Panc1 (cell line): ENCODE data around the gene CARM1. TPM values are rescaled to one million over a fixed set of nuclear protein-coding genes. Genes with fewer than 3 reads are reported as not detected.

Source experiments
- ATAC-seq: fragments of 200-7000 bp; cut with Tn5 transposase; 2 replicates; pipeline ENCODE4 v1.9.1; 2020; ENCODE audit warnings: mild to moderate bottlenecking, moderate library complexity
- BruUV-seq: library from RNA; stranded (reverse); fragments of 400-500 nt; replicated peaks from 2 replicates; lab custom pipeline; 2021; lab: Mats Ljungman, UMichigan
- CTCF ChIA-PET: fragments of 300-600 bp; sonication (Branson Sonifier 250); formaldehyde crosslinking; loops from one replicate; lab custom pipeline; 2022; ENCODE audit warnings: antibody characterized with exemption; lab: Charles Lee
- POLR2A ChIA-PET: fragments of 300-600 bp; sonication (Branson Sonifier 250); formaldehyde crosslinking; loops from one replicate; lab custom pipeline; 2022; ENCODE audit warnings: antibody characterized with exemption; lab: Charles Lee
- DNase-seq: peaks from one replicate; pipeline ENCODE4 v3.0.0-alpha.2; 2010; ENCODE audit warnings: low read depth, low spot score
- H3K27ac ChIP-seq: 2 replicates; pipeline ENCODE4 v1.5.1; 2011; ENCODE audit warnings: mild to moderate bottlenecking, low read length, inconsistent platforms
- H3K27me3 ChIP-seq: fragments of 200-500 bp; sonication (Bioruptor generic); 2 replicates; pipeline ENCODE4 v1.6.0; 2014; ENCODE audit warnings: low read length, inconsistent platforms; ENCODE audit not compliant: control insufficient read depth, insufficient read depth
- H3K36me3 ChIP-seq: fragments of 200-500 bp; sonication (Bioruptor generic); 2 replicates; pipeline ENCODE4 v1.5.1; 2014; ENCODE audit warnings: inconsistent platforms, mild to moderate bottlenecking, low read length, moderate library complexity; ENCODE audit not compliant: control insufficient read depth, insufficient read depth
- H3K4me1 ChIP-seq: 2 replicates; pipeline ENCODE4 v1.5.1; 2011; ENCODE audit warnings: inconsistent platforms, mild to moderate bottlenecking, low read length, moderate library complexity; ENCODE audit not compliant: control insufficient read depth, insufficient read depth
- H3K4me3 ChIP-seq, 2 experiments: 2 replicates each; pipeline ENCODE4 v1.5.1; 2011 to 2012; ENCODE audit warnings: low read depth in 2 of 2, low read length in 2 of 2, mild to moderate bottlenecking in 2 of 2, inconsistent platforms in 1 of 2, moderate library complexity in 1 of 2
- H3K9me3 ChIP-seq: fragments of 200-500 bp; sonication (Bioruptor generic); 2 replicates; pipeline ENCODE4 v1.5.1; 2014; ENCODE audit warnings: low read depth, mild to moderate bottlenecking, inconsistent platforms, low read length, moderate library complexity; ENCODE audit not compliant: control insufficient read depth, insufficient read depth
- POLR2AphosphoS5 ChIP-seq: IDR thresholded peaks from 2 replicates; pipeline ENCODE4 v1.6.1; 2012; ENCODE audit warnings: mild to moderate bottlenecking, low read depth, low read length, moderate library complexity
- SIN3A ChIP-seq: IDR thresholded peaks from 2 replicates; pipeline ENCODE4 v1.6.1; 2012; ENCODE audit warnings: low read depth, mild to moderate bottlenecking, low read length, moderate library complexity, borderline replicate concordance; ENCODE audit not compliant: insufficient read depth
- TCF7L2 ChIP-seq: IDR thresholded peaks from 2 replicates; pipeline ENCODE4 v1.6.1; 2011; ENCODE audit warnings: mild to moderate bottlenecking, low read depth, low read length, inconsistent platforms
- in situ Hi-C: cut with HindIII; loops from 2 replicates; pipeline ENCODE4 v1.10.0; 2016; ENCODE audit warnings: low sequenced_read_pairs, low pct_unique_long_range_greater_than_20kb
- intact Hi-C: fragments of 100-400 bp; cut with micrococcal nuclease; formaldehyde crosslinking; loops from one replicate; pipeline ENCODE4 v1.10.0; 2022; ENCODE audit not compliant: unreplicated experiment
- total RNA-seq: library from RNA; stranded (reverse); gene quantifications from one replicate; pipeline ENCODE4 v1.2.1, GENCODE V29; 2021; ENCODE audit not compliant: unreplicated experiment
- TF ChIP-seq, protein P1 (sequence below), 2 experiments: IDR thresholded peaks; 2 replicates each; pipeline ENCODE4 v1.6.1; 2011 to 2012; ENCODE audit warnings: low read depth in 2 of 2, control low read depth in 1 of 2, low read length in 1 of 2, mild to moderate bottlenecking in 1 of 2, moderate library complexity in 1 of 2; ENCODE audit not compliant: insufficient read depth in 1 of 2
- TF ChIP-seq, protein P2 (sequence below): fragments of 450-650 bp; IDR thresholded peaks from 2 replicates; pipeline ENCODE4 v1.5.1; 2017; ENCODE audit warnings: mild to moderate bottlenecking

Gene CARM1
- total RNA-seq, 1 experiment from 2014 or later = 44.9 TPM

DNA sequence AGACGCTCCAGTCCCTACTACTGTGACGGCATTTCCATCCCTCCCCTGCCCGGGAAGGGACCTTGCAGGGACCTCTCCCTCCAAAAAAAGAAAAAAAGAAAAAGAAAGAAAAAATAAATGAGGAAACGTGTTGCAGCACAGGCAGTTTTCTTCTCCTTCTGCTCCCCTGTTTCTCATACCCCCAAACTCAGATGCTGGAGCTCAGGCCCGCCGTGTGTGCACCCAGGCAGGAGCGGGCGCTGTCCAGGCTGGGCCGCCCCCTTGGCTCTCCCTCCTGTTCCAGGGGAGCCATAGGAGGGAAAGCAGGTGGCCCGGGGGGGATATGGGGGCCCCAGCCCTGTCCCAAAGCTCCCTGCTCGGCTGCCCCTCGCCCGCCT, 51.3 kb downstream of the CARM1 start:
- TF ChIP-seq TCF7L2 = no peak
- no peak for TF ChIP-seq SIN3A
- TF ChIP-seq, protein P1, sequence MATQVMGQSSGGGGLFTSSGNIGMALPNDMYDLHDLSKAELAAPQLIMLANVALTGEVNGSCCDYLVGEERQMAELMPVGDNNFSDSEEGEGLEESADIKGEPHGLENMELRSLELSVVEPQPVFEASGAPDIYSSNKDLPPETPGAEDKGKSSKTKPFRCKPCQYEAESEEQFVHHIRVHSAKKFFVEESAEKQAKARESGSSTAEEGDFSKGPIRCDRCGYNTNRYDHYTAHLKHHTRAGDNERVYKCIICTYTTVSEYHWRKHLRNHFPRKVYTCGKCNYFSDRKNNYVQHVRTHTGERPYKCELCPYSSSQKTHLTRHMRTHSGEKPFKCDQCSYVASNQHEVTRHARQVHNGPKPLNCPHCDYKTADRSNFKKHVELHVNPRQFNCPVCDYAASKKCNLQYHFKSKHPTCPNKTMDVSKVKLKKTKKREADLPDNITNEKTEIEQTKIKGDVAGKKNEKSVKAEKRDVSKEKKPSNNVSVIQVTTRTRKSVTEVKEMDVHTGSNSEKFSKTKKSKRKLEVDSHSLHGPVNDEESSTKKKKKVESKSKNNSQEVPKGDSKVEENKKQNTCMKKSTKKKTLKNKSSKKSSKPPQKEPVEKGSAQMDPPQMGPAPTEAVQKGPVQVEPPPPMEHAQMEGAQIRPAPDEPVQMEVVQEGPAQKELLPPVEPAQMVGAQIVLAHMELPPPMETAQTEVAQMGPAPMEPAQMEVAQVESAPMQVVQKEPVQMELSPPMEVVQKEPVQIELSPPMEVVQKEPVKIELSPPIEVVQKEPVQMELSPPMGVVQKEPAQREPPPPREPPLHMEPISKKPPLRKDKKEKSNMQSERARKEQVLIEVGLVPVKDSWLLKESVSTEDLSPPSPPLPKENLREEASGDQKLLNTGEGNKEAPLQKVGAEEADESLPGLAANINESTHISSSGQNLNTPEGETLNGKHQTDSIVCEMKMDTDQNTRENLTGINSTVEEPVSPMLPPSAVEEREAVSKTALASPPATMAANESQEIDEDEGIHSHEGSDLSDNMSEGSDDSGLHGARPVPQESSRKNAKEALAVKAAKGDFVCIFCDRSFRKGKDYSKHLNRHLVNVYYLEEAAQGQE (IDR thresholded peaks at IDR 0.05; ENCODE audit: insufficient read depth in 1 of 2, low read depth in 2 of 2, low read length in 1 of 2) = no peak
- no peak for TF ChIP-seq POLR2AphosphoS5
- TF ChIP-seq, protein P2, sequence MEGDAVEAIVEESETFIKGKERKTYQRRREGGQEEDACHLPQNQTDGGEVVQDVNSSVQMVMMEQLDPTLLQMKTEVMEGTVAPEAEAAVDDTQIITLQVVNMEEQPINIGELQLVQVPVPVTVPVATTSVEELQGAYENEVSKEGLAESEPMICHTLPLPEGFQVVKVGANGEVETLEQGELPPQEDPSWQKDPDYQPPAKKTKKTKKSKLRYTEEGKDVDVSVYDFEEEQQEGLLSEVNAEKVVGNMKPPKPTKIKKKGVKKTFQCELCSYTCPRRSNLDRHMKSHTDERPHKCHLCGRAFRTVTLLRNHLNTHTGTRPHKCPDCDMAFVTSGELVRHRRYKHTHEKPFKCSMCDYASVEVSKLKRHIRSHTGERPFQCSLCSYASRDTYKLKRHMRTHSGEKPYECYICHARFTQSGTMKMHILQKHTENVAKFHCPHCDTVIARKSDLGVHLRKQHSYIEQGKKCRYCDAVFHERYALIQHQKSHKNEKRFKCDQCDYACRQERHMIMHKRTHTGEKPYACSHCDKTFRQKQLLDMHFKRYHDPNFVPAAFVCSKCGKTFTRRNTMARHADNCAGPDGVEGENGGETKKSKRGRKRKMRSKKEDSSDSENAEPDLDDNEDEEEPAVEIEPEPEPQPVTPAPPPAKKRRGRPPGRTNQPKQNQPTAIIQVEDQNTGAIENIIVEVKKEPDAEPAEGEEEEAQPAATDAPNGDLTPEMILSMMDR = no peak
- in situ Hi-C loops (no loop called here), intact Hi-C loops (no loop called here)
- Histone ChIP-seq H3K4me3 (no peak overlapping the region), H3K27ac (no peak overlapping the region), H3K4me1 (peaks cover 4% of the 10 kb centered on the region; the same call in 1 of the 2 replicates), H3K27me3 (no peaks in the 10 kb centered on the region), H3K36me3 (no peaks in the 10 kb centered on the region), H3K9me3 (no peaks in the 10 kb centered on the region)
- no peak for ATAC-seq
- TSS peak; percentile 70 for BruUV-seq
- no peak for DNase-seq
- ChIA-PET POLR2A (no interaction called here), CTCF (no interaction called here)

DNA sequence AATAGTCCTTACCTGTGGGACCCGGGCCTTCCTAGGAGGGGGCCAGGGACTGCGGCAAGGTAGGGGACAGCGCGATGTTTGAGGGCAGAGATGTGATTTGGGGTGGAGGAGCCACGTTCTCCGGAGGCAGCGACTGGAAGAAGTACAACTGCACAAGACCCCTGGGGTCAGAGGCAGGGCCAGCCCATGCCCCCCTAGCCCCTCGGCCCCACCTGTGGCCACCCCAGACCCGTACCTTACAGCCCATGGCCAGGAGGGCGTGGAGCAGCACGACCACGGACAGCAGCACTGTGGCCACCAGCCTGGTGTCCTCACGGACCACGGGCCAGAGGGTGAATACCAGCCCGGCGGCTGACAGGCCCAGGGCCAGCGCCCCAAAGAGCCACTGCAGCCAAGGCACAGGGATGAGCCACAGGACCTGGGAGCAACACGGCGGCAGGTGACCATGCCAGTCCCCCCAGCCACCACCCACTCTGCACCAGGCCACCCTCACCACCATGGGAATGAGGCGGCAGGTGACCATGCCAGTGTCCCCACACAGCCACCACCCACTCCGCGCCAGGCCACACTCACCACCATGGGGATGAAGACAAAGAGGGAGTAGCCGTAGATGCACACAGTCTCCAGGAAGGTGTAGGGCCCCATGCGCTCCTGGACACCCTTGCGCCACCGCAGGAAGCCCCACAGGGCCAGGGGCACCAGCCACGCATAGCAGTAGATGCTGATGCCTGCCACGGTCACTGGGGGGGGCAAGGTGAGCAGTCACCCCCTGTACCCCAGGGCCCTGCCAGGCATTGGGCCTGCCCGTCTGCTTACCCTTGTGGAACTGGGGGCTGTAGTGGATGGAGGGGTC, 52.1 kb downstream of the CARM1 start:
- BruUV-seq = no TSS peak
- in situ Hi-C loops = no loop called here
- H3K4me1 ChIP-seq = peaks cover 4% of the 10 kb centered on the region; the same call in 1 of the 2 replicates
- no peaks in the 10 kb centered on the region for H3K9me3 ChIP-seq
- ATAC-seq (no peak), DNase-seq (no peak)
- H3K4me3 ChIP-seq = no peak overlapping the region
- TF ChIP-seq TCF7L2 (no peak), POLR2AphosphoS5 (no peak)
- TF ChIP-seq, protein P2 = no peak
- H3K27ac ChIP-seq = no peak overlapping the region
- CTCF ChIA-PET = no interaction called here
- no peaks in the 10 kb centered on the region for H3K27me3 ChIP-seq
- POLR2A ChIA-PET = no interaction called here
- H3K36me3 ChIP-seq = no peaks in the 10 kb centered on the region
- intact Hi-C loops = no loop called here
